Measurements from ENCODE around the gene ATG4B. TPM values are rescaled to one million over a fixed set of nuclear protein-coding genes. Genes with fewer than 3 reads are reported as not detected.

Gene ATG4B
- total and polyA plus RNA-seq, 2 of the 4 experiments (the other 2 are of a cell fraction) = 113 to 146 TPM

GRCh38 chr2:241653210-241653750 lies 15.8 kb downstream of the ATG4B start:
- 96% methylated on average over 7 of the region's 13 CpGs; no CpG with 5 or more reads in 1 of the 2 experiments for WGBS, 2 experiments (ENCODE audit: extremely low coverage in 2 of 2, insufficient read length in 1 of 2)

More at GRCh38 chr2:241653210-241653750, 15.8 kb downstream of the ATG4B start:
- Histone ChIP-seq H4K8ac (ENCODE audit: low read depth in 2 of 2, low read length in 2 of 2) (no peak overlapping the region), H2BK15ac (ENCODE audit: low read depth, low read length) (no peak overlapping the region), H3K9me1 (ENCODE audit: insufficient read depth, low read length) (peaks cover 7% of the 10 kb centered on the region), H4K5ac (ENCODE audit: low read depth, low read length) (no peak overlapping the region), H3K27ac (ENCODE audit: insufficient read depth, low read length) (no peak overlapping the region), H3K18ac (ENCODE audit: low read depth, low read length) (no peak overlapping the region), H3K4me1 (ENCODE audit: control insufficient read depth, insufficient read depth, low read length) (no peaks in the 10 kb centered on the region), H3K4ac (ENCODE audit: low read depth, low read length) (no peak overlapping the region), H3K23ac (ENCODE audit: low read depth, low read length) (no peak overlapping the region), H4K91ac (ENCODE audit: insufficient read depth, low read depth, low read length) (no peak overlapping the region), H3K14ac (replicated peaks; ENCODE audit: low read depth, low read length) (no peak overlapping the region), H3K9ac (ENCODE audit: low read depth, low read length) (no peak overlapping the region), H2AK5ac (ENCODE audit: low read depth, low read length) (no peak overlapping the region), H2AFZ (replicated peaks; ENCODE audit: low read length, poor library complexity) (no peak overlapping the region), H2AK9ac (replicated peaks; ENCODE audit: low read depth, low read length, poor library complexity) (no peak overlapping the region), H3K27me3 (ENCODE audit: control insufficient read depth, insufficient read depth, low read length) (no peaks in the 10 kb centered on the region), H3K4me3 (ENCODE audit: insufficient read depth, low read depth, low read length) (no peak overlapping the region), H3K79me1 (ENCODE audit: low read depth in 1 of 2, low read length in 2 of 2) (peaks cover 25 to 49% of the 10 kb centered on the region in 2 experiments), H2BK120ac (ENCODE audit: low read depth, low read length) (no peak overlapping the region), H3K9me3 (ENCODE audit: control insufficient read depth, insufficient read depth, low read length) (no peaks in the 10 kb centered on the region), H3K56ac (ENCODE audit: extremely low read depth, insufficient read depth, low read length) (no peak overlapping the region), H3K4me2 (ENCODE audit: low read depth, low read length) (no peak overlapping the region), H2BK20ac (ENCODE audit: low read depth, low read length) (no peak overlapping the region), H2BK5ac (ENCODE audit: low read depth, low read length, poor library complexity, severe bottlenecking) (no peak overlapping the region), H4K20me1 (ENCODE audit: insufficient read depth, low read length) (peaks cover 33% of the 10 kb centered on the region), H3K36me3 (ENCODE audit: control insufficient read depth, insufficient read depth, low read length) (peaks cover 49% of the 10 kb centered on the region)
- BruUV-seq (replicated peaks) = no TSS peak
- CTCF ChIA-PET = no interaction called here
- intact Hi-C loops (cut with micrococcal nuclease) = no loop called here
- no peak for DNase-seq
- in situ Hi-C loops (cut with MboI; ENCODE audit: low sequenced_read_pairs) = loop anchor here (25.0 kb wide), 1 partner anchor 791 kb away; the partner anchor contains the start of gene AGXT
- ATAC-seq (ENCODE audit: low read depth) = no peak
- TF ChIP-seq POLR2A (IDR thresholded peaks at IDR 0.05; ENCODE audit: low read depth, low read length) = no peak
- no peak for TF ChIP-seq FOS (IDR thresholded peaks at IDR 0.05; ENCODE audit: low read depth, low read length)
- no peak for TF ChIP-seq NFE2L2 (IDR thresholded peaks at IDR 0.05; ENCODE audit: low read depth, low read length)
- no peak for TF ChIP-seq MXI1 (IDR thresholded peaks at IDR 0.05; ENCODE audit: borderline replicate concordance, low read depth, low read length)
- TF ChIP-seq CHD1 (IDR thresholded peaks at IDR 0.05; ENCODE audit: low read depth, low read length) = no peak
- TF ChIP-seq MAFK (IDR thresholded peaks at IDR 0.05; ENCODE audit: low read depth, low read length) = no peak
- TF ChIP-seq RAD21 (IDR thresholded peaks at IDR 0.05; ENCODE audit: low read length) = no peak
- TF ChIP-seq BHLHE40 (IDR thresholded peaks at IDR 0.05; ENCODE audit: low read depth, low read length) = no peak
- no peak for TF ChIP-seq CEBPB (IDR thresholded peaks at IDR 0.05; ENCODE audit: low read depth, low read length)
- no peak for TF ChIP-seq USF2 (IDR thresholded peaks at IDR 0.05; ENCODE audit: low read depth, low read length)
- TF ChIP-seq RFX5 (IDR thresholded peaks at IDR 0.05; ENCODE audit: low read depth, low read length) = no peak
- no peak for TF ChIP-seq MAZ (IDR thresholded peaks at IDR 0.05; ENCODE audit: borderline replicate concordance, low read depth, low read length)
- TF ChIP-seq SMC3 (IDR thresholded peaks at IDR 0.05; ENCODE audit: low read depth, low read length) = no peak
- TF ChIP-seq CTCF (conservative IDR thresholded peaks at IDR 0.05; ENCODE audit: low read depth, low read length) = no peak
- no peak for TF ChIP-seq ELK1 (IDR thresholded peaks at IDR 0.05; ENCODE audit: borderline replicate concordance, low read depth, low read length)
- TF ChIP-seq RCOR1 (IDR thresholded peaks at IDR 0.05; ENCODE audit: insufficient replicate concordance, low read length) = no peak
- dilution Hi-C loops (cut with HindIII; ENCODE audit: low sequenced_read_pairs, unreplicated experiment) = no loop called here
- POLR2A ChIA-PET (ENCODE audit: unreplicated experiment) = interaction anchor here (0.6 kb wide), 1 partner anchor 149 kb away, joined by 5 read pairs; no protein-coding TSS in a partner anchor
